GM21515 (cell line): ENCODE measurements around the gene IL19.

ENCODE experiments used
- ATAC-seq: cut with Tn5 transposase; IDR thresholded peaks from one replicate; pipeline ENCODE4 v1.9.1; 2021; ENCODE audit not compliant: unreplicated experiment

The IL19 gene

DNA sequence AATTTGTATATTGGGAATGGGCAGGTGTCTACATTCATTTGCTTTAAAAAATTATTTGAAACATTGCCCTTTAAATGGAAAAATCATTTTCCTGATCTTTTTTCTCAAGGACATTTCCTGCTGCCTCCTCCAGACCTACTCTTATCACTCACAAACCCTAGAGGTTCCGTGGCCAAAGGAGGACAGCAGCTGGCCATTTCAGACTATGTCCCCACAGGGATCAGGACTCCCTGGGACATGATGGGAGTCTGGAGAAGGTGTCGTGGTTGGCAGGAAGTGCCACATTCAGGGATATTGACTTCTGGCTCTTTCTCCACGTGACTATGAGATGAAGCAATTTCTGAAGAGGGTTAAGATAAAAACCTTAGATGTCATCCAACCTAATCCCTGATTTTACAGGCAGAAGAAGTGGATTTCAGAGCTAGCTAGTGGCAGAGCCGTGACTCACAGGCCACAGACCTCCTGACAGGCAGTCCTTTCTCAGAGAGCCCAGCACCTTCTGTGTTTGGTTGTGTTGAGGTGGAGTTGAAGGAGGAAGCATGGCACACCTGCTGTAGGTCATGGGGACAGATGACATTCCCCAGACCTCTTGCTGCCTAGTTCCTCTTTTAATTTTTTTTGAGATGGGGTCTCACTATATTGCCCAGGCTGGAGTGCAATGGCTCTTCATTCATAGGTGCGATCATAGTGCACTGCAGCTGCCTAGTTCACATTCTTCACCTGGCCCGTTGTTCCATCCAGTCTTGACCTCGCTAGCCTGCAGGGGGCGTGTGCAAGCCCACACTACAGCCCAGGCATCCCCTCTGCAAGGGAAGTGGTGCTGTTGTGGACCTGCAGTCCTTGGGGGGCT is 27.2 kb downstream of the IL19 start:
- ATAC-seq = peak; percentile 42

DNA sequence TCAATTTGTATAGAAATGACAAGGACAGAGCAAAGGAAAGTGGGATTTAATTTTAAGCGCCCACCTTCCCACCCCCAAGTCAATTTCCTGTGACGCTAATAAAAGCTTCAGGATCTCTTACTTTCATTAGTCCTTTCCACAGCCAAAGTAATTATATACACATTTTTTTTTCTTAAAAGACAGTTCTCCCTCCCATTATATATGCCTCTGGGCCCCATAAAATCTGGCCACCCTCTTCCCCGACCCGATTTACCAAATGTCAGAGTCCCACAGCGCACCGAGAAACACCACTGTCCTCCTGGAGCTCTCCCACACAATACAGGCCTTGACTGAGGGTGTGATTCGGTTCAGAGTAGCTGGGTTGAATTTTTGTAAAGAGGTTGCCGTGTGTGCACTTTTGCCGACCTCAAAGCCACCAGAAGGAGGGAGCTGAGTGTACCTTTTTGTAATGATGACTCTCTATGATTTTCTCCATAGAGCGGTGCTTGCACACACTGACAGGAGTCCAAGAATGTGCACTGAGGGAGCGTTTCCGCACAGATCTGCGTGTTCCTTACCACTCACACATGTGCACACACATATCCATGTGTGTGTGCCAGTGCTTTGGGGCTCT is 27.9 kb downstream of the IL19 start:
- ATAC-seq = no peak

DNA sequence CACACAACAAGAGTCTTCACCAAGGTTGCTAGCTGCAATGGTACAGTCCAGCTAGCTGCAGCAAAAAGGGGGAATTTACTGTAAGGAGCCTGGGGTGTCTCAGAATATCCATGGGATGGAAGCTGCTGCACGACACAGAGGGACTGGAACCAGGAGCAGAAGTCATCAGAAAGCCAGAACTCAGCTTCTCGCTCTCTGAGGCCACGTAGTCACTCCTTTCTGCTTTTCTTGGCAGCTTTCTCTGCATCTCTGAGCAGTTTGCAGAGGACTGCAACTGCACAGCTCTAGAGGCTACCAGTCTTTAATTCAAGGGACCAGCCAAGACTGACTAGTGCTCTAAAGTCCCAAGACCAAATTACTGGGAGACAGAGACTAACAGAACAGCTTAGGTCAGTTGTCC is 28.7 kb downstream of the IL19 start:
- ATAC-seq = no peak

DNA sequence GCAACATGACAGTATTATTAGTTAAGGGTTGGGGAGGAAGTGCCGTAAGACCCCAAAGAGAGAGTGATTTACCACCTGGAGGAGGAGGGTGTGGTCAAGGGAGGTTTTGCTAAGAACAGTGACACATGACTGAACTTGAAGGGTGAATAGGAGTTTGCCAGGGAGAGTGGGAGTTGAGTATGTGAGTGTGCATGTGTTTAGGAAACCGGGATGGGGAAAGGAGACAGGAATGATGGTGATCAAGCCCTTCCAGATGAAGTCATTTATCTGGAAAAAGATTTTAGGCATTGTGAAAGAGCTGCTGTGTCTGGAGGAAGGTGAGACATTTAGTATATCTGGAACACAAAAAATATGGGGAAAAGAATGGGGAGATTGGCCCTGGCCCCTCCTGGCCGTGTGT is 29.8 kb downstream of the IL19 start:
- no peak for ATAC-seq

DNA sequence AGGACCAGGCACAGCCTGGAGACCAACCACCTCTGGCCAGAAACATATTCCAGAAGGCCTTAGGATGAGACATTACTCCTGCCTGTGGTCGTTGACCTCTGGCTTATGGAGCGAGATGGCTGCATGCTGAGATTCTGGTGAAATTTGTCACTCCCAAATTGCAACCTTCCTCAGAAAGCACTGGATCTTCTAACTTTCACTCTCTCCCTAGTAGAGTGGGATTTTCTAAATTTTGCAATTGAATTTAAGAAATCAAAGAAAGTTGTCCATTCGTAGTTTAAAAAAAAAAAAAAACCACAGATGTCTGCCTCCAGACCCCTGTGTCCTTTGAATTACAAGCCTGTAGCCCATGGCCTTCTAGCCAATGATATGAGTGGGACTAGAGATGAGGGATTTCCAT is 30.3 kb downstream of the IL19 start:
- ATAC-seq = no peak

DNA sequence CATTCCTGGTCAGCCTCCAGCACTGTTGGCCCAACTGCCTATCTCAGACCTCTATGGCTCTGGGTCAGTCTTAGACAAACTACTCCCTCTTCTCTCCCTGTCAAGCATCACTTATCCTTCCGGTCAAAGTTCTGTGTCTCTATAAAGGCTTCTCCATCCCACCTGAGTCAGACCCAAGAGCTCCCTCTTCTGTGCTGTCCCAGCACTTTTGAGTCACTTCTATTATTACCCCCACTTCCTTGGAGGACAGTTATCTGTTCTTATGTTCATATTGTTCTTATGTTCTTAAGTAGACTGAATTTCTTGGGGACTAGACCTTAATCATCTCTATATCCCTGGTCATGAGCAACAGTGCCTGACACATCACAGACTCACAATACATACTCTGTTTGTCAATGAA is 30.9 kb downstream of the IL19 start:
- ATAC-seq = no peak

DNA sequence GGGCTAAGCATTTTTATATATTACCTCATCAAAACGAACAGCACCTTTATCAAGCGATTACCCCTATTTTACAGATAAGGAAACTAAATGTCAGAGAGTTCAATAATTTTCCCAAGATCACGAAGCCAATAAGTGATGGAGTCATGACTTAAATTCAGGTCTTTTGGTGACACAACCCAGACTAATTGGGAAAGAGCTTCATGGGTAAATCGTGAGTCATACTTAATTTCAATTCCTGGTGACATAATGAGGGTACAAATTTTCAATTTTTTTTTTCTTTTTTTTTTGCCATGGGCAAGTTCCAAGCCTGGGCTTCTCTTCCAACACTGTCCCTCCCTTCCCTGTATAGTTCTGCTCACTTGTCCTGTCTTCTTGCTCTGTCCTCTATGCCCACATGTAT is 31.8 kb downstream of the IL19 start:
- ATAC-seq = no peak

DNA sequence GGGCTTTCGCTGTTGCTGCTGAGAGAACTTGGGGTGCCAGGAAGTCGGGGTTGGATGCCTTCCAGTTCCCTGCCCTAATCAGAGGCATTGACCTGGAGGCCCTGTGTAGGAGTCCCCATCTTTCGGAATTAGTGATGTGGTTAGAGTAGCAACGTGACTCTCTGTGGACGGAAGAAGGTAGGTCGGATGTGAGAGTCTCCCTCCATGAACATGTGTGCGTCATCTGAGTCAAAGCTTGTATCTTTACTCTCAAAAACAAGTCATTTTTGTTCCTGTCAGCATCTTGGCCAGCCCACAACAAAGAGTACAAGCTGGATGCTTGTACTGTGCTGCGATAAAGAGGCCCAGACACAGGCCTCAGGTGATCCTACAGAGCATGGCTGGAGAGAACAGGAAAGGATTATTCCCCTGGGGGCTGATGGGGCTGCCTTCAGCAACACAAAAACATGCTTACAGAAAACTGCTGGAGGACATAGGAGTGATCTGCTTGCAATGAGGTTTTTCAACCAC is 32.7 kb downstream of the IL19 start:
- ATAC-seq = peak; percentile 94

DNA sequence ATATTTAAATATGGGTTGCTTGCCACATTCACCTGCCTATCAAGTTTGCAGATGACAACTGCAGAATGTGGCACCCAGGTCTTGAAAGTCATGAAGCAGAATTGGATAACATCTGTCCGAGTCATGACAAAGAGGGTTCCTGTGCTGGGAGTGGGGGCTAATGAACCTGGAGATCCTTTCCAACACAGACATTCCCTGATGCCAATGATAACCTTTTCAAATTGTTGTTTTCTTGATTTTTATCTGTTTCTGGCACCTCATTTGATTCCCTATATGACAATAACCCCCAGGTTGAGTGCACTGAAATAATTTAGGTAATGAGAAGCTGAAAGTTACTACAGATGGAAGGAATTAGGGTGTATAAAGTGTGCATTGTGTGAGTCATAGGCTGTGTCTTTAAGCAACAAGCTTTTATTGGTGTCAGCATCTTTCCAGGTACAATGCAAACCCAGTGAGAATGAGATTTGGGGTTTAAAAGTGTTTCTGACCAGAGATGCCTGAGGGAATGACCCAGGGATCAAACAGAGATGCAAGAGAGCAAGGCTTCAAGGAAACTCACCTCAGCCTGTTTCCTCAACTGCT is 33.7 kb downstream of the IL19 start:
- ATAC-seq = no peak

DNA sequence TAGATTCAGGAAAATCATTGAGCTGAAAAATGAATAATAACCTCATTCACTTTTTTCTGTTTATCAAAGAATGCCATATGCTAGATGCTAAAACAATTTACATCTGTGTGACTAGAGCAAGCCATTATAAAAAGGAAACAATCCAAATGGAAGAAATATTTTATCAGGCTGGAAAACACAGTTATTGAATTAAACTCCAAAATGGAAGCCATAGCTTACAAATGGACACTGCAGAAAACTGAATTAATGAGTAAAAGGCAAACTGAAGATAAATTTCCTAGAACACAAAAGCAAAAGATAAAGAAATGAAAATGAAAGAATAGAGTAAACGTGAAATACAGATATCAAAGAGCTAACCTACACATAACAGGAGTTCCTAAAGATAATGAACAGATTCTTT is 34.8 kb downstream of the IL19 start:
- ATAC-seq = no peak

DNA sequence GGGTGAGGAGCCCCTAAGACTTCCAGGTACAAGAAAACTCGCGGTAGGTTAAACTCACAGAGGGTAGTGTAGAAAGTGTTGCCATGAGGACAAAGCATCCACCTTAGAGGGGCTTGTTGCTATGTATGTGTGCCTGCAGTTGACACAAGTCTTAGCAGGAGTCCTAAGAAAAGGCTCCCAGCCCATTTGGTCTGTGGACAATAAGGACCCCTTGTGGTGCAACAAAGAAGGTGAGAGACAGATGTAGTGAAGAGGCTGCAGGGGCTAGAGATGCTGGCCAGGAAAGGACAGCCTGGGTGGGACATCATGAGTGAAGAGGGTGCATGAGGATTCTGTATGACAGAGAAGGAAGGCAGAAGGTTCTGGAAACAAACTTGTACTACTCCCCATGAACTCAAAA is 38.0 kb downstream of the IL19 start:
- ATAC-seq = no peak

DNA sequence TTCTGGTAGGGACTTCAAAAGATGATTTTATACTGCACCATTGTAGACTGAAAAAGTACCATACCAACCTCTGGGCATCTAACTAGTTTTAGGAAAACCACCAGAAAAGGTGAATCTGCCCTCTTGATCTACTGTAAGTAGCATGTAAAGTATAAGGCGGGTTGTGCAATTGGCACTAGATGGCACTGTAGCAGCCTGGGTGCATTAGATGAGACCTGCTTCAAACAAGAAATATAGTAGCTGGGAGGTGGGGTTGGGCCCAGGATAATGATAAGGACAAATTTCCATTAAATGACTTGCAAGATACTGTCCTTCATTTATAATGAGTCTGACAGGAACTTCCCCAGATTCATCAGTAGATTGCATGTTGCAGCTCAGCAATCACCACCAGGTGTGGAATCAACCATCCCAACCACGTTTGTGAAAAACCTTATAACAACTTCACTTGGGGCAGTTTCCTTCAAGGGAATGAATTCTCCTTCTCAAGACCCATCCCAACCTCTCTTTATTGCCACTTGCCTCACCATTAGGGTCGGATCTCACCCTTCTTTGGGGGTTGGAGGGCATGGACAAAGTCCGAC is 39.0 kb downstream of the IL19 start:
- no peak for ATAC-seq

DNA sequence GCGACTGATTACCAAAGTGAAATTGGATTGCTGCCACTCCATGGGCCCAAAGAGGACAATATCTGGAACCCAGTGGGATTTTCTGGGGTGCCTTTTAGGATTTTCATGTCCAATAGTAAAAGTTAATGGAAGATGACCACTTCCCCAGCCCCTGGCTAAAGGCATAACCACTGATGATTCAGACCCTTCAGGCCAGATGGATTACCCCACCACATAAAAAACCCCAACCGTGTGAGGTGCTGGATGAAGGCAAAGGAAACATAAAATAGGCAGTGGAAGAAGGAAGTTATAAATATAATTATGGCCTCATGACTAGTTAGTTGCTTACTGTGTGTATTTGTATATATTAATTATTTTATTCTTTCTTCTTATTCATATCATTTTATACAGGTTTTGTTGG is 41.9 kb downstream of the IL19 start:
- no peak for ATAC-seq

DNA sequence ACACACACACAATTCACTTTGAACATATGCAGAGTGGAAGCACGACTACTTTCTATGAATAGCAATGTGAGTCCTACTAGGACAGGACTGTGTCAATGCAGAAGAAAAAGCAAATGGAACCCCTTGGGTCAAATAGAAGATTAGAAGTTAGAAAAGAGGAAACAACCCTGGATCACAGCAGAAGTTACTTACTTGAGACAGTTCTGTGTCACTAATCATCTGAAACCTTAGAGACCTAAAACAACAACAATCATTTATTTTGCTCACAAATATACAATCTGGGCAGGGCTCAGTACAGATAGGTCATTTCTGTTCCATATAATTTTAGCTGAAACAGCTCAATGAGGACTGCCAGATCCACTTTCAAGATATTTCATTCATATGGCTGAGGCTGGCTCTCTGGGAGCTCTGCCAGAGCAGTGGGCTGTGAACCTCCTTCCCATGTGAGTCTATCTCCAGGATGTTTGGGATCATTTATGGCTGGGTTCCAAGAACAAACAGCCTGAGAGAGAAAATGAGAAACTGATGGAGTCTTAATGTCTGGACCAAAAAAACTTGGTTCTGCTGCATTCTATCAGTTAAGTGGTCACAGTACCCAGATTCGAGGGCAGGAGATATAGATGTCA is 44.3 kb downstream of the IL19 start:
- ATAC-seq = no peak

DNA sequence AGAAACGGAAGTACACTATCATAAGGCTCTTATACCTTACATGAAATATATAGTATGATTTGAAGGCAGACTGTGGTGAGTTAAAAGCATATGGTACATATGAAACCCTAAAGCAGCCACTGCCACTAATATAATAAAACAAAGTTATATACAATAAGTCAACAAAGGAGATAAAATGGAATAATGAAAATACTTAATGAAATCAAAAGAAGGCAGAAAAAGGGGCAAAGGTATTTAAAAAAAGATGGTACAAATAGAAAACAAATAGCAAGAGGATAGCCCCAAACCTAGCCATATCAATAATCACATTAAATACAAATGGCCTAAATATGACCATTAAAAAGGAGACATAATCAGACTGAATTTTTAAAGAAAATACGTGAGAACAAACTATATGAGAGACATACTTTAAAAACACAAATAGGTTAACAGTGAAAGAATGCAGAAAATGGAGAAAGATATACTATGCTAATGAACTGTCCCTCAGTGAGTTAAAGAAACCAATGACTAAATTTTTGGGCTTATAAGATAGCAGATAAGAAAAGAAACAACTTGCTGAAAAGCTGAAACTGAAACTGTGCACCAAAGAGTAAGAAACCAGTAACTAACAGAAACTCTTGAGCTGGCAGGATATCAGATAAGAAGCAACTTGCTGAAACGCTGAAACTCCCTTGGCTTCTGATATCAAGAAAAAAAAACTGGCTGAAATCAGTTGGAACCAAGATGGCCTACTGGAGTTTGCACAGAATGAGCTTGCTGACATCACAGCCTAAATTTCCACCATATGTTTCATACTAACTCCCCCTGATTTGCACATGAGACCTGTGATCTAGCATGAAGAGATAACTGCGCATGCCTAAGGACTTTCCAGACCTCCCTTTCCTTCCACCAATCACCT is 46.1 kb downstream of the IL19 start:
- ATAC-seq = no peak

DNA sequence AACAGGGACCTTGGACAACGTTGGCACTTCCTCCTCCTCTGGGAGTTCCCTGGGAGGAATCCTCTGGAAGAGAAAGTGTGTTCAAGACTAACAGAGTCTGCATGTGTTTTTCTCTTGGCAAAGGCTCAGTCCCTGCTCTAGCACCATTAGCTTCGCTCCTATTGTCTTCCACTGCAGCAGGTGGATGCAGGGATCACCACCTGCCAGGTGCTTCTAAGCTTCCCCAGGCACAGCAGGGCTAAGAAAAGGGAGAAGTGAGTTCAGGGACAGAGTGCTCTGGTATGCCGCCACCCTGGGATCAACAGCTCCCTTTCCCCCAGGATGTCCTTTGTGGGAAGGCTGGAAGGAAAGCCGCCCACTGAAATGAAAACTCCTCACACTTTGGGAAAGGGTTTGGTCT is 50.9 kb downstream of the IL19 start:
- ATAC-seq = no peak

DNA sequence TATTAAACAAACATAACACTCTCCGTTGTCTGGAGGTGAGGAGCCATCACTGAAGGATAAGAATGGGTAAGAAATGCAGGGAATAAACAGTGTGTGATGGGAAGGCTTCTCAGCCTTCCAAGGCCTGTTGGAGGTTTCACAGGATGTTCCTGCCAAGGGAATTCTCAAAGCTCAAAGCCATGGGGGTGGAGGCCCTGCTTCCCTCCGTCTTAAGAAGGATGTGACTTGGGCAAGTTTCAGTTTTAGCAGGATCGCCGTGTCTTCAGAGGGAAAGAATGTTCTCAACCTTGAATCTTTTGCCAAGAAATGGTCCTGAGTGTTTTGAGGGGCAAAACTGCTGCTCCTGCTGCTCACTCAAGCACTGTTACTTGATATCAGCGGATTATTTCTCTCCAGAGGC is 53.2 kb downstream of the IL19 start:
- ATAC-seq = no peak

DNA sequence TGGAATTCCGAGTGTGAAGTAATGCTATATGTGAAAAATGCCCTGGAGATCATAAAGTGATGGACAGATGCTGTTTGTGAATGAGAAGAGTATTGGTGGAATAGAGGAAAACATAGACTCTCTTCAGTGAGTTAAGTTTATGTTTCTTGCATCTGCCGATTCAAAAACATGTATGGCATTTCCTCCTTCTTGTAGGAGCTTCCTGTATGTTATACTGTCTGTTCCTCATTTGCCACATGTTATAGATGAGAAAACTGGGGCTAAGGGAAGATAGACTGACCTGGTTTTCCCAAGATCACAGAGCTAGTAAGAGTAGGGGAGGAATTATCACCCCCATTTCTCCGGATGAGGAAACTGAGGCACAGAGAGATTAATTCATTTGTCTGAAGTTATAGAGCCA is 53.8 kb downstream of the IL19 start:
- no peak for ATAC-seq

DNA sequence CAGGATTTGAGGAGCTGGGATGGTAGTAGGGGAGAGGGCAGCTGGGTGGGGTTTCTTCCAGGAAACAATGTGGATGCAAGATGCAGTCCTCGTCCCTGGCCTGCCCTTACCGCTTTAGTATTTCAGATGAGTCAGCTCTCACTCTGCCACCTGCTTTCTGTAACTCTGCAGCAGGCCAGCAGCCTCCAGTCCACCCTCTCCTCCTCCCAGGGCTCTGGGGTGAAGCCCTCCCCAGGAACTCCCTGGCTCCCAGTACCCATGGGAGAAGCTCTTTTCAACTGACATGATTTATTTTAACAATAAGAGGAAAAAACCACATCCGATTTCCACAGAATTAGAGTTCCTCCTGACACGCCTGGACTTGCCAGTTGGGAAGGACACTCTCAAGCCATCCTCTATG is 55.8 kb downstream of the IL19 start:
- no peak for ATAC-seq

DNA sequence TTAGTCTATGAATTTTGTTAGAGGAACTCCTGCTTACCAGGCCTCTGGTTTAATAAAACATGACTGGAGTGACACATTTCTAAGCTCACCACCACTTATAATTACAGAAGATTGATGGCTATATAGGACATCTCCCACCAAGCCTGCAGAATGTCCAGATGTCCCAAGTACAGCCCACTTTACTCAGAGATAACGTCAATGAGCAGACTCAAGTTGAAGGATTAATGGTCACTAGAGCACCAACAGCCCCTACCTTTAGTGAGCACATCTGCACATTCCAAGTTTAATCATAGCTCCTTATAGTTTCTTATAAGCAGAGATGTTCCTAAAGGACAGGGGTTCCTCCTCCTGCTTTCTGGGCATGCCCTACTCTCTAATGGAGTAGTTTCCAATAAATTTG is 57.5 kb downstream of the IL19 start:
- ATAC-seq = no peak
